ENCODE measurements around the gene RYR2.

DNA sequence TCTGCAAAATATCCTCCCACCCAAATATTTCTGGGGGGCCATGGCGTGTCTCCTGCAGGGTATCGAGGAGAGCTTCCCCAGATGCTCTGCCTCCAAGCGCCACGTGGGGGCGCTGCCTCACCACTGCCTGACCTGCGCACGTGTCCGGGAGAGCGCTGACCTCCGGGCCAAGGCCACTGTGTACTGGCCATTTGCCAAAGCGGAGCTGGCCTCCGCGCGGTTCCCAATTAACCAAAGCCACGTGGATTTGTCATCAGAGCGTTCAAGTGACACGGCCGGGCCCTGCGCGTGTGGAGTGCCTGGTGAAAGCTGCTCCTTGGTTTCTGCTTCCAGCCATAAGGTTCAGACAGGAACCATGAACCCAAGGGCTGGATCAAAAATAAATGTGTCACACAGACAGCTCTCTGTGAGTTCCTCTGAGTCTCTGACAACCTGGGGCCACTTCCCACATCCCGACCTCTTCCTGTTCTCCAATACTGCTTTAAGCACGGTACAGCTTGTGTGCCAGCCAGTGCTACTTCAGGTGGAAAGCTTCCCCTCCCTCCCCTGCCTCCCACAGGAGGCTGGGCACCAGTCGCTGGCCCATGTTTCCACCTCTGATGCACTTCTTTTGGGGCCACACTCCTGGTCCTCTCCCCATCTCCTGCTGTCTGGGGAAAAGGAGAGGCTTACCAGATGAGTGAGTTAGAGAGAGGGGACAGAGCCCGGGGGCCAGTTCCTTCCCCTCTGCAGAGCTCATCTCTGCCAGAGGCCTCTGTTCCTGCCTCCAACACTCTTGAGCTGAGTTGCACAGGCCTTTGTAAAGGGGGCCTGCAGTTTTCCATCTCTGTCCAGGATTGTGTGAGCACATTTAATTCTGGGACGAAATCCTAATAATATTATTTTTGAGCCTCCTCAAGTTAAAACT lies 822.6 kb downstream of the RYR2 start:
- TF ChIP-seq POLR2A (IDR thresholded peaks at IDR 0.05), result no peak
- TF ChIP-seq, protein P1, sequence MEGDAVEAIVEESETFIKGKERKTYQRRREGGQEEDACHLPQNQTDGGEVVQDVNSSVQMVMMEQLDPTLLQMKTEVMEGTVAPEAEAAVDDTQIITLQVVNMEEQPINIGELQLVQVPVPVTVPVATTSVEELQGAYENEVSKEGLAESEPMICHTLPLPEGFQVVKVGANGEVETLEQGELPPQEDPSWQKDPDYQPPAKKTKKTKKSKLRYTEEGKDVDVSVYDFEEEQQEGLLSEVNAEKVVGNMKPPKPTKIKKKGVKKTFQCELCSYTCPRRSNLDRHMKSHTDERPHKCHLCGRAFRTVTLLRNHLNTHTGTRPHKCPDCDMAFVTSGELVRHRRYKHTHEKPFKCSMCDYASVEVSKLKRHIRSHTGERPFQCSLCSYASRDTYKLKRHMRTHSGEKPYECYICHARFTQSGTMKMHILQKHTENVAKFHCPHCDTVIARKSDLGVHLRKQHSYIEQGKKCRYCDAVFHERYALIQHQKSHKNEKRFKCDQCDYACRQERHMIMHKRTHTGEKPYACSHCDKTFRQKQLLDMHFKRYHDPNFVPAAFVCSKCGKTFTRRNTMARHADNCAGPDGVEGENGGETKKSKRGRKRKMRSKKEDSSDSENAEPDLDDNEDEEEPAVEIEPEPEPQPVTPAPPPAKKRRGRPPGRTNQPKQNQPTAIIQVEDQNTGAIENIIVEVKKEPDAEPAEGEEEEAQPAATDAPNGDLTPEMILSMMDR (IDR thresholded peaks at IDR 0.05), result peak; percentile 76 to 89 (median 81)

Measured in heart left ventricle (tissue), 13 donors.